Neuronal stem cell (in vitro differentiated cells): ENCODE data around the gene C4A.
"Not testable (repeated sequence)": the region's sequence is repeated elsewhere in the genome, so short reads cannot be mapped to it uniquely, and the experiment has no call there.

Experiments
- DNase-seq: peaks from one replicate; pipeline ENCODE4 v3.0.0-alpha.2; 2013; ENCODE audit warnings: low spot score
- H2AFZ ChIP-seq: one replicate; pipeline ENCODE4 v1.6.1; 2013; ENCODE audit warnings: mild to moderate bottlenecking, low read length, inconsistent platforms
- H2AK5ac ChIP-seq: 2 replicates; pipeline ENCODE4 v1.6.1; 2013; ENCODE audit warnings: low read depth, mild to moderate bottlenecking, inconsistent platforms, low read length, moderate library complexity, mixed read lengths
- H2BK120ac ChIP-seq: 2 replicates; pipeline ENCODE4 v1.6.1; 2013; ENCODE audit warnings: low read depth, mild to moderate bottlenecking, inconsistent platforms, low read length, moderate library complexity, mixed read lengths
- H2BK12ac ChIP-seq: one replicate; pipeline ENCODE4 v1.6.1; 2013; ENCODE audit warnings: low read length, inconsistent platforms
- H2BK15ac ChIP-seq: 2 replicates; pipeline ENCODE4 v1.6.1; 2013; ENCODE audit warnings: mild to moderate bottlenecking, low read length, inconsistent platforms, mixed read lengths
- H2BK5ac ChIP-seq: one replicate; pipeline ENCODE4 v1.6.1; 2013; ENCODE audit warnings: inconsistent platforms, mild to moderate bottlenecking, low read length, moderate library complexity
- H3K14ac ChIP-seq: one replicate; pipeline ENCODE4 v1.6.1; 2013; ENCODE audit warnings: low read length, inconsistent platforms
- H3K18ac ChIP-seq: 2 replicates; pipeline ENCODE4 v1.6.1; 2013; ENCODE audit warnings: low read length, inconsistent platforms
- H3K23ac ChIP-seq: 2 replicates; pipeline ENCODE4 v1.6.1; 2013; ENCODE audit warnings: low read depth, mild to moderate bottlenecking, mixed read lengths, low read length, inconsistent platforms; ENCODE audit not compliant: poor library complexity
- H3K27ac ChIP-seq: replicated peaks from 3 replicates; pipeline ENCODE4 v1.5.1; 2013; ENCODE audit warnings: low read length, inconsistent platforms
- H3K27me3 ChIP-seq, 3 experiments: 2 replicates each; pipeline ENCODE4 v1.6.1; 2013; ENCODE audit warnings: low read length in 3 of 3, mild to moderate bottlenecking in 2 of 3, inconsistent platforms in 1 of 3, low read depth in 1 of 3, mixed read lengths in 1 of 3, moderate library complexity in 1 of 3; ENCODE audit not compliant: control insufficient read depth in 3 of 3, insufficient read depth in 3 of 3
- H3K36me3 ChIP-seq, 2 donors: replicated peaks in 1 of 2; 2 replicates each; pipeline ENCODE4 v1.6.1; 2013; ENCODE audit warnings: low read length in 2 of 2; ENCODE audit not compliant: control insufficient read depth in 2 of 2, insufficient read depth in 2 of 2
- H3K4ac ChIP-seq: 2 replicates; pipeline ENCODE4 v1.6.1; 2013; ENCODE audit warnings: inconsistent platforms, mild to moderate bottlenecking, low read length, moderate library complexity
- H3K4me1 ChIP-seq, 2 donors: 1 replicate in 1 of 2; 2 replicates in 1 of 2; pipeline ENCODE4 v1.6.1; 2013; ENCODE audit warnings: low read length in 2 of 2, low read depth in 1 of 2; ENCODE audit not compliant: control insufficient read depth in 2 of 2, insufficient read depth in 1 of 2
- H3K4me2 ChIP-seq: one replicate; pipeline ENCODE4 v1.6.1; 2013; ENCODE audit warnings: mild to moderate bottlenecking, low read length, inconsistent platforms; ENCODE audit not compliant: insufficient read depth, poor library complexity, severe bottlenecking
- H3K4me3 ChIP-seq, 2 donors: 2 replicates each; pipeline ENCODE4 v1.5.1; 2013; ENCODE audit warnings: low read length in 2 of 2, mild to moderate bottlenecking in 2 of 2, inconsistent platforms in 1 of 2, moderate library complexity in 1 of 2
- H3K79me1 ChIP-seq: one replicate; pipeline ENCODE4 v1.6.1; 2013; ENCODE audit warnings: low read depth, mild to moderate bottlenecking, inconsistent platforms, low read length, moderate library complexity
- H3K9ac ChIP-seq: one replicate; pipeline ENCODE4 v1.6.1; 2013; ENCODE audit warnings: mild to moderate bottlenecking, low read depth, low read length, inconsistent platforms; ENCODE audit not compliant: poor library complexity
- H3K9me3 ChIP-seq, 2 donors: replicated peaks in 1 of 2; 2 replicates each; pipeline versions ENCODE3 to v1.6.1; 2013; ENCODE audit warnings: low read length in 2 of 2, mild to moderate bottlenecking in 2 of 2, inconsistent platforms in 1 of 2, low read depth in 1 of 2, mixed read lengths in 1 of 2, moderate library complexity in 1 of 2; ENCODE audit not compliant: control insufficient read depth in 2 of 2, insufficient read depth in 1 of 2
- H4K8ac ChIP-seq: one replicate; pipeline ENCODE4 v1.6.1; 2013; ENCODE audit warnings: low read depth, mild to moderate bottlenecking, inconsistent platforms, low read length, moderate library complexity
- H4K91ac ChIP-seq: one replicate; pipeline ENCODE4 v1.6.1; 2013; ENCODE audit warnings: low read length, low read depth, mild to moderate bottlenecking, inconsistent platforms; ENCODE audit not compliant: poor library complexity
- WGBS, 2 donors: extraction: QIAGEN DNeasy Blood & Tissue Kit; methylation state at CpG; one replicate each; pipeline ENCODE4 v1.1.7; 2013; ENCODE audit warnings: missing lambda C conversion rate in 2 of 2, mixed read lengths in 1 of 2; ENCODE audit not compliant: insufficient read length in 2 of 2, insufficient replicate concordance in 1 of 2; ENCODE audit errors: extremely low coverage in 2 of 2; 5-methylcytosine and 5-hydroxymethylcytosine counted together

Gene C4A

DNA sequence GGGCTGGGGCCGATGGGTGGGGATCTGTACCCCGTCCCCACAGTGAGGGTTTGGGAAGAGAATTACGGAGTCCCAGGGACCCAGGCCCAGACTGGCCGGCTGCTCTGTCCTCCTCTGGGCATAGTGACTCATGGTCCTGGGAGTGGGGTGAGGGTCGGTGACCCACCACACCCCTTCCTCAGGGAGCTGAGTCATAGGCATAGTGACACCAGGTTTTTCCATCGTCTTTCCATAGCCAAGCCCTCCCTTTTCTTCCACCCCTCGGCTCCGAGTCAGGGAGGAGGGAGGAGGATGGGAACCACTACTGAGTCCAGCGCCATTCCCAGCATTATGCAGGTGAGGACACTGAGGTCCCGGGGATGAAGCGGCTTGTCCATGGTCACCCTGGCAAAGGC, 65.2 kb downstream of the C4A start:
- peaks cover 14 to 21% of the 10 kb centered on the region in 2 donors for H3K4me1 ChIP-seq
- H3K27ac ChIP-seq = peak overlapping the region; percentile 7
- no peak overlapping the region for H3K4me3 ChIP-seq
- H3K18ac ChIP-seq = peak overlapping the region; percentile 83
- H2BK120ac ChIP-seq = no peak overlapping the region
- H3K4me2 ChIP-seq = no peak overlapping the region
- peak; percentile 36 for DNase-seq
- no CpG with 5 or more reads among the region's 11 CpGs for WGBS, 2 donors
- H3K36me3 ChIP-seq = no peaks in the 10 kb centered on the region
- H3K9me3 ChIP-seq = no peaks in the 10 kb centered on the region
- peak overlapping the region; percentile 75 for H2AFZ ChIP-seq
- H3K9ac ChIP-seq = no peak overlapping the region
- H2AK5ac ChIP-seq = no peak overlapping the region
- no peak overlapping the region for H3K4ac ChIP-seq
- H3K23ac ChIP-seq = no peak overlapping the region
- no peaks in the 10 kb centered on the region for H3K79me1 ChIP-seq
- peak overlapping the region; percentile 89 for H3K14ac ChIP-seq
- H3K27me3 ChIP-seq = peaks cover 0 to 12% (median 0%) of the 10 kb centered on the region in 3 experiments
- H2BK15ac ChIP-seq = no peak overlapping the region
- H4K91ac ChIP-seq = no peak overlapping the region
- no peak overlapping the region for H4K8ac ChIP-seq
- no peak overlapping the region for H2BK5ac ChIP-seq
- H2BK12ac ChIP-seq = no peak overlapping the region

DNA sequence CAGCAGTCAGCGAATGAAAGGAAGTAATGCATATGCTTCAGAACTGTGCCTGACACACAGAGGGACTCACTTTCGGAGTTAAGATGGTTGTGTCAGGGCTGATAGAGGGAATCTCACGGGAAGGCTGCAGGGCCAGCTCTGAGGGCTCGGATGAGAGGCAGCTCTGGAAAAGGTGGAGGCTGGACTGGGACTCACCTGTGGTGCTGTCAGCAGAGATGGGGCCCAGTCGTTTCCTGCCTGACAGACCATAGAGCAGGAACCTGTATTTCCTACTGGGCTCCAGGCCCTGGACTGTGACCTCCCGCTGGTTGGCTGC, 65.6 kb downstream of the C4A start:
- Histone ChIP-seq H2AFZ (peak overlapping the region; percentile 75), H3K27me3 (peaks cover 0 to 14% (median 0%) of the 10 kb centered on the region in 3 experiments), H3K23ac (no peak overlapping the region), H3K4ac (no peak overlapping the region), H3K36me3 (no peaks in the 10 kb centered on the region), H3K4me3 (peak overlapping the region in 1 of 2 donors; percentile 15), H2BK15ac (no peak overlapping the region), H4K8ac (no peak overlapping the region), H3K27ac (peak overlapping the region; percentile 7), H3K9me3 (no peaks in the 10 kb centered on the region), H3K79me1 (no peaks in the 10 kb centered on the region), H3K4me2 (no peak overlapping the region), H3K14ac (no peak overlapping the region), H3K9ac (no peak overlapping the region), H2AK5ac (peak overlapping the region; percentile 1), H4K91ac (no peak overlapping the region), H2BK5ac (no peak overlapping the region), H2BK12ac (no peak overlapping the region), H2BK120ac (no peak overlapping the region), H3K18ac (no peak overlapping the region), H3K4me1 (peaks cover 14 to 21% of the 10 kb centered on the region in 2 donors)
- no peak for DNase-seq
- WGBS, 2 donors = no CpG with 5 or more reads among the region's 6 CpGs

- WGBS, 2 donors = no CpG with 5 or more reads among the region's 42 CpGs
- Histone ChIP-seq H3K27me3 (peaks cover 0 to 14% (median 0%) of the 10 kb centered on the region in 3 experiments), H2BK15ac (no peak overlapping the region), H3K23ac (peak overlapping the region; percentile 8), H3K36me3 (no peaks in the 10 kb centered on the region), H2BK12ac (no peak overlapping the region), H3K27ac (no peak overlapping the region), H2AFZ (peak overlapping the region; percentile 88), H4K91ac (no peak overlapping the region), H2AK5ac (peak overlapping the region; percentile 57), H3K4me1 (peaks cover 14 to 21% of the 10 kb centered on the region in 2 donors), H3K18ac (peak overlapping the region; percentile 76), H3K14ac (no peak overlapping the region), H3K9ac (no peak overlapping the region), H2BK120ac (no peak overlapping the region), H2BK5ac (no peak overlapping the region), H3K4ac (no peak overlapping the region), H3K4me3 (no peak overlapping the region), H3K9me3 (no peaks in the 10 kb centered on the region), H4K8ac (no peak overlapping the region), H3K79me1 (no peaks in the 10 kb centered on the region), H3K4me2 (no peak overlapping the region)
- peak; percentile 53 for DNase-seq
Measured at GRCh38 chr6:32047855-32048766, 66.3 kb downstream of the C4A start.

DNA sequence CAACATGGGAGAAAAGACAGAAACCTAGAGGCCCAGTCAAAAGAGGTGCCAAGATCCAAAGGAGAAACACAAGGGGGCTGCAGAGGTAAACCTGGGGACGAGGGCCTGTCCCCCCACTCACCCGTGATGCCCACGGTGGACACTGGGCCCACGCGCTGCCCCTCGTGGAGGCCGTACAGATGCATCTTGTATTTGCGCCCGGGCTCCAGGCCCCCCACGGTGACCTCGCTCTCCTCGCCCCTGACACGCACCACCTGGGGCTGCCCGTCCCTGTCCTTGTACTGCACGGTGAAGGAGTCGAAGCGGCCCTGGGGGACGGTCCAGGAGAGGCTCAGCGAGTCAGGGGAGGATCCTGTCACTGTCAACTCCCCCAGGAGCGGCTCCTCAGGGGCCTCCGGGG, 67.3 kb downstream of the C4A start:
- not testable (repeated sequence) for H3K23ac ChIP-seq, H3K9me3 ChIP-seq, H3K79me1 ChIP-seq, H2BK5ac ChIP-seq, H3K27ac ChIP-seq, H2AK5ac ChIP-seq, H4K8ac ChIP-seq, H2AFZ ChIP-seq, H3K4me3 ChIP-seq, H2BK12ac ChIP-seq, H3K36me3 ChIP-seq, H3K9ac ChIP-seq, H4K91ac ChIP-seq, H3K4ac ChIP-seq, H3K18ac ChIP-seq, H2BK15ac ChIP-seq, H3K14ac ChIP-seq, H3K4me2 ChIP-seq, DNase-seq, H2BK120ac ChIP-seq
- H3K4me1 ChIP-seq = peaks cover 14 to 21% of the 10 kb centered on the region in 2 donors
- H3K27me3 ChIP-seq = peaks cover 0 to 14% (median 0%) of the 10 kb centered on the region in 3 experiments
- WGBS, 2 donors = no CpG with 5 or more reads among the region's 21 CpGs
